WTC11 (cell line): ENCODE results near the gene SEZ6L2. TPM values are rescaled to one million over a fixed set of nuclear protein-coding genes. Genes with fewer than 3 reads are reported as not detected.

Source experiments
- ATAC-seq: fragments of 200-7000 bp; cut with Tn5 transposase; 2 replicates; pipeline ENCODE4 v1.10.0; 2021; ENCODE audit warnings: mild to moderate bottlenecking, moderate library complexity
- CTCF ChIA-PET: fragments of 300-600 bp; sonication (Branson Sonifier 250); formaldehyde crosslinking; loops from one replicate; lab custom pipeline; 2021; ENCODE audit warnings: antibody characterized with exemption; lab: Charles Lee
- POLR2A ChIA-PET: fragments of 350-600 bp; sonication (Branson Sonifier 250); formaldehyde crosslinking; loops from one replicate; lab custom pipeline; 2021; ENCODE audit warnings: antibody characterized with exemption; lab: Charles Lee
- DNase-seq: peaks from one replicate; pipeline ENCODE4 v3.0.0; 2021; ENCODE audit warnings: low spot score
- H3K27ac Mint-ChIP-seq: 2 replicates; pipeline ENCODE4 v1.8.0; 2021; ENCODE audit warnings: mixed read lengths
- H3K27me3 Mint-ChIP-seq: 2 replicates; pipeline ENCODE4 v1.8.0; 2021; ENCODE audit warnings: low read depth, mild to moderate bottlenecking, moderate library complexity, mixed read lengths
- H3K36me3 Mint-ChIP-seq: 2 replicates; pipeline ENCODE4 v1.8.0; 2021; ENCODE audit warnings: mixed read lengths
- H3K4me1 Mint-ChIP-seq: 2 replicates; pipeline ENCODE4 v1.8.0; 2022; ENCODE audit warnings: mixed read lengths
- H3K4me3 Mint-ChIP-seq: 2 replicates; pipeline ENCODE4 v1.8.0; 2021; ENCODE audit warnings: mild to moderate bottlenecking, moderate library complexity, mixed read lengths
- H3K9me3 Mint-ChIP-seq: 2 replicates; pipeline ENCODE4 v1.8.0; 2021; ENCODE audit warnings: mixed read lengths
- CBFB ChIP-seq: sonication (generic); formaldehyde crosslinking; IDR thresholded peaks from 2 replicates; pipeline ENCODE4 v1.8.1; 2022; ENCODE audit warnings: mild to moderate bottlenecking, low read depth, missing genetic modification reagents
- CREB1 ChIP-seq: sonication (generic); formaldehyde crosslinking; IDR thresholded peaks from 2 replicates; pipeline ENCODE4 v1.8.0; 2023; ENCODE audit warnings: mild to moderate bottlenecking, missing genetic modification reagents
- FOXJ3 ChIP-seq: sonication (generic); formaldehyde crosslinking; IDR thresholded peaks from 2 replicates; pipeline ENCODE4 v1.9.0; 2021; ENCODE audit warnings: missing genetic modification reagents, mild to moderate bottlenecking, borderline replicate concordance
- GABPB1 ChIP-seq: sonication (generic); formaldehyde crosslinking; IDR thresholded peaks from 2 replicates; pipeline ENCODE4 v1.8.1; 2023; ENCODE audit warnings: mild to moderate bottlenecking, missing genetic modification reagents
- HMGA2 ChIP-seq: fragments of 250-450 bp; sonication (Bioruptor Pico); IDR thresholded peaks from 2 replicates; pipeline ENCODE4 v1.4.0; 2021; ENCODE audit warnings: mild to moderate bottlenecking, moderate library complexity
- IRF2 ChIP-seq: sonication (generic); formaldehyde crosslinking; IDR thresholded peaks from 2 replicates; pipeline ENCODE4 v1.8.0; 2022; ENCODE audit warnings: low read depth, missing genetic modification reagents, borderline replicate concordance
- MYBL2 ChIP-seq: sonication (generic); formaldehyde crosslinking; IDR thresholded peaks from 2 replicates; pipeline ENCODE4 v1.8.1; 2023; ENCODE audit warnings: mild to moderate bottlenecking, moderate library complexity, missing genetic modification reagents
- NR3C1 ChIP-seq: sonication (generic); formaldehyde crosslinking; conservative IDR thresholded peaks from 2 replicates; pipeline ENCODE4 v1.8.1; 2023; ENCODE audit warnings: low read depth, mild to moderate bottlenecking, missing genetic modification reagents
- OVOL2 ChIP-seq: fragments of 250-450 bp; sonication (Bioruptor Pico); IDR thresholded peaks from 2 replicates; pipeline ENCODE4 v1.9.0; 2021; ENCODE audit warnings: mild to moderate bottlenecking, borderline replicate concordance
- PRRX2 ChIP-seq: fragments of 250-450 bp; sonication (Bioruptor Pico); IDR thresholded peaks from 2 replicates; pipeline ENCODE4 v1.8.0; 2021; ENCODE audit warnings: mild to moderate bottlenecking
- RELA ChIP-seq: sonication (generic); formaldehyde crosslinking; IDR thresholded peaks from 2 replicates; pipeline ENCODE4 v1.8.1; 2022; ENCODE audit warnings: missing genetic modification reagents, mild to moderate bottlenecking, borderline replicate concordance
- SMAD3 ChIP-seq: sonication (generic); formaldehyde crosslinking; IDR thresholded peaks from 2 replicates; pipeline ENCODE4 v1.8.0; 2022; ENCODE audit warnings: missing genetic modification reagents, mild to moderate bottlenecking, borderline replicate concordance
- SMAD4 ChIP-seq: sonication (generic); formaldehyde crosslinking; IDR thresholded peaks from 2 replicates; pipeline ENCODE4 v1.8.0; 2022; ENCODE audit warnings: mild to moderate bottlenecking, missing genetic modification reagents
- SOX15 ChIP-seq: fragments of 250-450 bp; sonication (Bioruptor Pico); IDR thresholded peaks from 2 replicates; pipeline ENCODE4 v1.9.0; 2021; ENCODE audit warnings: mild to moderate bottlenecking
- ZNF121 ChIP-seq: sonication (generic); formaldehyde crosslinking; IDR thresholded peaks from 2 replicates; pipeline ENCODE4 v1.8.0; 2023; ENCODE audit warnings: missing genetic modification reagents
- ZNF138 ChIP-seq: sonication (generic); formaldehyde crosslinking; conservative IDR thresholded peaks from 2 replicates; pipeline ENCODE4 v1.8.1; 2022; ENCODE audit warnings: mild to moderate bottlenecking, moderate library complexity, missing genetic modification reagents
- ZNF219 ChIP-seq: sonication (generic); formaldehyde crosslinking; IDR thresholded peaks from 2 replicates; pipeline ENCODE4 v1.8.0; 2023; ENCODE audit warnings: missing genetic modification reagents, mild to moderate bottlenecking, borderline replicate concordance
- ZNF232 ChIP-seq: sonication (generic); formaldehyde crosslinking; IDR thresholded peaks from 2 replicates; pipeline ENCODE4 v1.8.0; 2022; ENCODE audit warnings: mild to moderate bottlenecking, missing genetic modification reagents
- ZNF317 ChIP-seq: sonication (generic); formaldehyde crosslinking; IDR thresholded peaks from 2 replicates; pipeline ENCODE4 v1.8.1; 2023; ENCODE audit warnings: low read depth, mild to moderate bottlenecking, moderate library complexity, missing genetic modification reagents, borderline replicate concordance
- ZNF423 ChIP-seq: fragments of 250-450 bp; sonication (Bioruptor Pico); IDR thresholded peaks from 2 replicates; pipeline ENCODE4 v2.1.2; 2022; ENCODE audit warnings: mild to moderate bottlenecking, moderate library complexity
- total RNA-seq: library from RNA; stranded (reverse); gene quantifications from 3 replicates; pipeline ENCODE4 v1.2.3, GENCODE V29; 2021
- TF ChIP-seq, protein P1 (sequence below): fragments of 200-600 bp; IDR thresholded peaks from 2 replicates; pipeline ENCODE4 v1.8.0; 2022; ENCODE audit warnings: antibody characterized with exemption
- TF ChIP-seq, protein P2 (sequence below): fragments of 250-450 bp; sonication (Bioruptor Pico); IDR thresholded peaks from 2 replicates; pipeline ENCODE4 v1.9.0; 2021; ENCODE audit warnings: mild to moderate bottlenecking
- TF ChIP-seq, protein P3 (sequence below): sonication (generic); formaldehyde crosslinking; IDR thresholded peaks from 2 replicates; pipeline ENCODE4 v1.8.1; 2023; ENCODE audit warnings: mild to moderate bottlenecking, missing genetic modification reagents, moderate library complexity
- TF ChIP-seq, protein P4 (sequence below): fragments of 250-450 bp; sonication (Bioruptor Pico); IDR thresholded peaks from 2 replicates; pipeline ENCODE4 v1.8.0; 2021; ENCODE audit warnings: mild to moderate bottlenecking
- TF ChIP-seq, protein P5 (sequence below): sonication (generic); formaldehyde crosslinking; IDR thresholded peaks from 2 replicates; pipeline ENCODE4 v1.8.1; 2022; ENCODE audit warnings: mild to moderate bottlenecking, moderate library complexity, missing genetic modification reagents
- TF ChIP-seq, protein P6 (sequence below): sonication (generic); formaldehyde crosslinking; IDR thresholded peaks from 2 replicates; pipeline ENCODE4 v1.8.0; 2022; ENCODE audit warnings: mild to moderate bottlenecking, missing genetic modification reagents
- TF ChIP-seq, protein P7 (sequence below): sonication (generic); formaldehyde crosslinking; IDR thresholded peaks from 2 replicates; pipeline ENCODE4 v1.8.1; 2023; ENCODE audit warnings: mild to moderate bottlenecking, moderate library complexity, missing genetic modification reagents

The SEZ6L2 gene
- total RNA-seq, 1 experiment from 2014 or later: 58.2 TPM

DNA sequence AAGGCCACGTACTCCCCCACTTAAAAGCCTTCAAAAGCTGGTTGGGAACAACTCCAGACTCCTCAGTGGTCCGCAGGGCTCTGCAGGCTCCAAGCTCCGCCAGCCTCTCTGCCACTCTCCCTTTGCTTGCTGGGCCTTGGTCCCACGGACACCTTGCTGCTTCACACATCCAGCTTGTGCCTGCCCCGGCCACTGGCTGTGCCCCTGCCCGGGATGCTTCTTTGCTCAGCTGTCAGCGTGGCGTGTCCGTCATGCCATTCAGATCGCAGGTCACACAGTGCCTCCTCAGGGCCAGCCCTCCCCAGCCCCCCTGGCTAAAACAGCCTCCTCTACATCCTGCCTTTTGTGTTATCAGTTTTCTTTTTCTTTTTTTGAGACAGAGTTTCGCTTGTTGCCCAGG is 12.7 kb upstream of the SEZ6L2 start:
- Mint-ChIP-seq H3K4me1 (peaks cover 8% of the 10 kb centered on the region), H3K9me3 (no peaks in the 10 kb centered on the region), H3K4me3 (no peak overlapping the region), H3K27me3 (no peaks in the 10 kb centered on the region), H3K36me3 (peaks cover 3% of the 10 kb centered on the region; the same call in 1 of the 2 replicates), H3K27ac (peak overlapping the region; percentile 97)
- DNase-seq: no peak
- ChIA-PET CTCF (interaction anchor here (0.8 to 1.7 kb wide), 10 partner anchors 11 to 116 kb away, joined by 3 to 11 read pairs (median 5); partner anchors contain the start of genes ASPHD1, KCTD13, SEZ6L2 and TMEM219), POLR2A (interaction anchor here (0.5 to 1.3 kb wide), 2 partner anchors 15 to 217 kb away, joined by 4 to 5 read pairs; no protein-coding TSS in a partner anchor)
- ATAC-seq: peak; percentile 16
- no peak for TF ChIP-seq ZNF232
- TF ChIP-seq GABPB1 (CRISPR knock-in tag): no peak
- TF ChIP-seq, protein P1, sequence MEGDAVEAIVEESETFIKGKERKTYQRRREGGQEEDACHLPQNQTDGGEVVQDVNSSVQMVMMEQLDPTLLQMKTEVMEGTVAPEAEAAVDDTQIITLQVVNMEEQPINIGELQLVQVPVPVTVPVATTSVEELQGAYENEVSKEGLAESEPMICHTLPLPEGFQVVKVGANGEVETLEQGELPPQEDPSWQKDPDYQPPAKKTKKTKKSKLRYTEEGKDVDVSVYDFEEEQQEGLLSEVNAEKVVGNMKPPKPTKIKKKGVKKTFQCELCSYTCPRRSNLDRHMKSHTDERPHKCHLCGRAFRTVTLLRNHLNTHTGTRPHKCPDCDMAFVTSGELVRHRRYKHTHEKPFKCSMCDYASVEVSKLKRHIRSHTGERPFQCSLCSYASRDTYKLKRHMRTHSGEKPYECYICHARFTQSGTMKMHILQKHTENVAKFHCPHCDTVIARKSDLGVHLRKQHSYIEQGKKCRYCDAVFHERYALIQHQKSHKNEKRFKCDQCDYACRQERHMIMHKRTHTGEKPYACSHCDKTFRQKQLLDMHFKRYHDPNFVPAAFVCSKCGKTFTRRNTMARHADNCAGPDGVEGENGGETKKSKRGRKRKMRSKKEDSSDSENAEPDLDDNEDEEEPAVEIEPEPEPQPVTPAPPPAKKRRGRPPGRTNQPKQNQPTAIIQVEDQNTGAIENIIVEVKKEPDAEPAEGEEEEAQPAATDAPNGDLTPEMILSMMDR: no peak
- no peak for TF ChIP-seq ZNF317 (CRISPR knock-in tag)
- no peak for TF ChIP-seq RELA
- TF ChIP-seq IRF2 (CRISPR knock-in tag): no peak
- TF ChIP-seq ZNF121 (CRISPR knock-in tag): no peak
- no peak for TF ChIP-seq NR3C1 (CRISPR knock-in tag)
- TF ChIP-seq ZNF138 (CRISPR knock-in tag): no peak
- no peak for TF ChIP-seq FOXJ3 (CRISPR knock-in tag)
- TF ChIP-seq ZNF219 (CRISPR knock-in tag): no peak
- TF ChIP-seq, protein P2, sequence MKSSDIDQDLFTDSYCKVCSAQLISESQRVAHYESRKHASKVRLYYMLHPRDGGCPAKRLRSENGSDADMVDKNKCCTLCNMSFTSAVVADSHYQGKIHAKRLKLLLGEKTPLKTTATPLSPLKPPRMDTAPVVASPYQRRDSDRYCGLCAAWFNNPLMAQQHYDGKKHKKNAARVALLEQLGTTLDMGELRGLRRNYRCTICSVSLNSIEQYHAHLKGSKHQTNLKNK: no peak
- no peak for TF ChIP-seq HMGA2 (CRISPR knock-in tag)
- TF ChIP-seq, protein P3, sequence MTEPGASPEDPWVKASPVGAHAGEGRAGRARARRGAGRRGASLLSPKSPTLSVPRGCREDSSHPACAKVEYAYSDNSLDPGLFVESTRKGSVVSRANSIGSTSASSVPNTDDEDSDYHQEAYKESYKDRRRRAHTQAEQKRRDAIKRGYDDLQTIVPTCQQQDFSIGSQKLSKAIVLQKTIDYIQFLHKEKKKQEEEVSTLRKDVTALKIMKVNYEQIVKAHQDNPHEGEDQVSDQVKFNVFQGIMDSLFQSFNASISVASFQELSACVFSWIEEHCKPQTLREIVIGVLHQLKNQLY (CRISPR knock-in tag): no peak
- TF ChIP-seq, protein P4, sequence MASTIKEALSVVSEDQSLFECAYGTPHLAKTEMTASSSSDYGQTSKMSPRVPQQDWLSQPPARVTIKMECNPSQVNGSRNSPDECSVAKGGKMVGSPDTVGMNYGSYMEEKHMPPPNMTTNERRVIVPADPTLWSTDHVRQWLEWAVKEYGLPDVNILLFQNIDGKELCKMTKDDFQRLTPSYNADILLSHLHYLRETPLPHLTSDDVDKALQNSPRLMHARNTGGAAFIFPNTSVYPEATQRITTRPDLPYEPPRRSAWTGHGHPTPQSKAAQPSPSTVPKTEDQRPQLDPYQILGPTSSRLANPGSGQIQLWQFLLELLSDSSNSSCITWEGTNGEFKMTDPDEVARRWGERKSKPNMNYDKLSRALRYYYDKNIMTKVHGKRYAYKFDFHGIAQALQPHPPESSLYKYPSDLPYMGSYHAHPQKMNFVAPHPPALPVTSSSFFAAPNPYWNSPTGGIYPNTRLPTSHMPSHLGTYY: no peak

DNA sequence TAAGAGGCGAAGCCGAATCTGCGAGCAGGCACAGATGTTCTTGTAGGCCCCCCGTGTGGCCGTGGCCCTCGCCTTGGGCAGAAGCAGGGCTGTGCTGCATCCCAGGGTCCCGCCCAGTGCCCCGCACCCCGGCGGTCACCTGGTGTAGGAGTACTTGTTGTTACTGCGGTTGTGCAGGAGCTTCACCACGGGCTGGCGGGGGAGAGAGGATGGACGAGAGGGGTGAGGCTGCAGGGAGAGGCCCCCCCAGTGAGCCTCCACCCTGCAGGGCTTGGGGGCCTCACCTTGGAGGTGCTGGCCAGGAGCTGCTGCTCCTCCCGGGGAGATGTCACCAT is 12.3 kb upstream of the SEZ6L2 start:
- Mint-ChIP-seq H3K9me3 (no peaks in the 10 kb centered on the region), H3K27me3 (no peaks in the 10 kb centered on the region), H3K27ac (no peak overlapping the region), H3K4me3 (no peak overlapping the region), H3K4me1 (peaks cover 8% of the 10 kb centered on the region), H3K36me3 (peaks cover 3% of the 10 kb centered on the region; the same call in 1 of the 2 replicates)
- POLR2A ChIA-PET: interaction anchor here (0.5 to 1.3 kb wide), 3 partner anchors 15 to 216 kb away, joined by 4 to 5 read pairs (median 4); no protein-coding TSS in a partner anchor
- DNase-seq (no peak), ATAC-seq (peak; percentile 22; the same call in 1 of the 2 replicates)
- CTCF ChIA-PET: interaction anchor here (0.8 to 1.7 kb wide), 14 partner anchors 11 to 156 kb away, joined by 3 to 11 read pairs (median 4); partner anchors contain the start of genes ASPHD1, KCTD13, SEZ6L2 and TAOK2
- TF ChIP-seq HMGA2 (CRISPR knock-in tag) (no peak), CBFB (no peak), SMAD4 (no peak), CREB1 (CRISPR knock-in tag) (no peak), ZNF423 (CRISPR knock-in tag) (no peak), MYBL2 (CRISPR knock-in tag) (no peak), ZNF317 (CRISPR knock-in tag) (no peak), OVOL2 (no peak), SOX15 (CRISPR knock-in tag) (no peak), SMAD3 (CRISPR knock-in tag) (no peak), PRRX2 (CRISPR knock-in tag) (no peak)
- TF ChIP-seq, protein P5, sequence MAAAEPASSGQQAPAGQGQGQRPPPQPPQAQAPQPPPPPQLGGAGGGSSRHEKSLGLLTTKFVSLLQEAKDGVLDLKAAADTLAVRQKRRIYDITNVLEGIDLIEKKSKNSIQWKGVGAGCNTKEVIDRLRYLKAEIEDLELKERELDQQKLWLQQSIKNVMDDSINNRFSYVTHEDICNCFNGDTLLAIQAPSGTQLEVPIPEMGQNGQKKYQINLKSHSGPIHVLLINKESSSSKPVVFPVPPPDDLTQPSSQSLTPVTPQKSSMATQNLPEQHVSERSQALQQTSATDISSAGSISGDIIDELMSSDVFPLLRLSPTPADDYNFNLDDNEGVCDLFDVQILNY (CRISPR knock-in tag): no peak
- TF ChIP-seq, protein P6, sequence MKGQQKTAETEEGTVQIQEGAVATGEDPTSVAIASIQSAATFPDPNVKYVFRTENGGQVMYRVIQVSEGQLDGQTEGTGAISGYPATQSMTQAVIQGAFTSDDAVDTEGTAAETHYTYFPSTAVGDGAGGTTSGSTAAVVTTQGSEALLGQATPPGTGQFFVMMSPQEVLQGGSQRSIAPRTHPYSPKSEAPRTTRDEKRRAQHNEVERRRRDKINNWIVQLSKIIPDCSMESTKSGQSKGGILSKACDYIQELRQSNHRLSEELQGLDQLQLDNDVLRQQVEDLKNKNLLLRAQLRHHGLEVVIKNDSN (CRISPR knock-in tag): no peak
- TF ChIP-seq, protein P7, sequence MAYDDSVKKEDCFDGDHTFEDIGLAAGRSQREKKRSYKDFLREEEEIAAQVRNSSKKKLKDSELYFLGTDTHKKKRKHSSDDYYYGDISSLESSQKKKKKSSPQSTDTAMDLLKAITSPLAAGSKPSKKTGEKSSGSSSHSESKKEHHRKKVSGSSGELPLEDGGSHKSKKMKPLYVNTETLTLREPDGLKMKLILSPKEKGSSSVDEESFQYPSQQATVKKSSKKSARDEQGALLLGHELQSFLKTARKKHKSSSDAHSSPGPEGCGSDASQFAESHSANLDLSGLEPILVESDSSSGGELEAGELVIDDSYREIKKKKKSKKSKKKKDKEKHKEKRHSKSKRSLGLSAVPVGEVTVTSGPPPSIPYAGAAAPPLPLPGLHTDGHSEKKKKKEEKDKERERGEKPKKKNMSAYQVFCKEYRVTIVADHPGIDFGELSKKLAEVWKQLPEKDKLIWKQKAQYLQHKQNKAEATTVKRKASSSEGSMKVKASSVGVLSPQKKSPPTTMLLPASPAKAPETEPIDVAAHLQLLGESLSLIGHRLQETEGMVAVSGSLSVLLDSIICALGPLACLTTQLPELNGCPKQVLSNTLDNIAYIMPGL (CRISPR knock-in tag): no peak
- TF ChIP-seq, all 79 proteins: peak for 0
